ENCODE measurements around the gene METTL17.
"Not testable (repeated sequence)": the region's sequence is repeated elsewhere in the genome, so short reads cannot be mapped to it uniquely, and the experiment has no call there.

GRCh38 chr14:20945146-20945545 lies 44.6 kb upstream of the METTL17 start:
- not testable (repeated sequence) for TF ChIP-seq EZH2phosphoT487 (IDR thresholded peaks at IDR 0.05; ENCODE audit: insufficient read depth, low read depth); EZH2 (IDR thresholded peaks at IDR 0.05; ENCODE audit: insufficient read depth, poor library complexity, severe bottlenecking)
